Neural cell (in vitro differentiated cells): ENCODE data around the gene BCAR3. TPM values are rescaled to one million over a fixed set of nuclear protein-coding genes. Genes with fewer than 3 reads are reported as not detected.

Experiments
- H2AFZ ChIP-seq: fragments of 200-600, 300-800 bp; sonication (generic), shearing (Covaris generic); 2 replicates; pipeline ENCODE4 v1.6.0; 2014; ENCODE audit warnings: low read depth, mild to moderate bottlenecking, antibody characterized with exemption, low read length, moderate library complexity
- H3F3A ChIP-seq: fragments of 200-600 bp; shearing (Covaris generic); 2 replicates; pipeline ENCODE4 v1.6.1; 2016; ENCODE audit warnings: mild to moderate bottlenecking, moderate library complexity, mixed read lengths, antibody characterized with exemption, low read length; ENCODE audit not compliant: insufficient read depth, poor library complexity, severe bottlenecking
- H3K27ac ChIP-seq: fragments of 200-600, 300-800 bp; sonication (generic), shearing (Covaris generic); 2 replicates; pipeline ENCODE4 v1.5.1; 2014; ENCODE audit warnings: mild to moderate bottlenecking, low read length, moderate library complexity
- H3K27me3 ChIP-seq: fragments of 300-800, 200-600 bp; sonication (generic), shearing (Covaris generic); 2 replicates; pipeline ENCODE4 v1.6.0; 2014; ENCODE audit warnings: mild to moderate bottlenecking, low read depth, low read length, moderate library complexity; ENCODE audit not compliant: insufficient read depth
- H3K36me3 ChIP-seq: fragments of 300-800, 200-600 bp; sonication (generic), shearing (Covaris generic); 2 replicates; pipeline ENCODE4 v1.5.1; 2014; ENCODE audit warnings: mild to moderate bottlenecking, antibody characterized with exemption, low read length, moderate library complexity; ENCODE audit not compliant: insufficient read depth
- H3K4me2 ChIP-seq: fragments of 300-800, 200-600 bp; sonication (generic), shearing (Covaris generic); 2 replicates; pipeline ENCODE4 v1.6.0; 2014; ENCODE audit warnings: mild to moderate bottlenecking, low read length
- H3K4me3 ChIP-seq: fragments of 300-800, 200-600 bp; sonication (generic), shearing (Covaris generic); 2 replicates; pipeline ENCODE4 v1.5.1; 2014; ENCODE audit warnings: mild to moderate bottlenecking, low read length, moderate library complexity
- H3K79me2 ChIP-seq: fragments of 200-600 bp; shearing (Covaris generic); replicated peaks from 2 replicates; pipeline ENCODE4 v1.6.0; 2014; ENCODE audit warnings: mild to moderate bottlenecking, low read length, moderate library complexity; ENCODE audit not compliant: insufficient read depth
- H3K9ac ChIP-seq: fragments of 300-800, 200-600 bp; sonication (generic), shearing (Covaris generic); 2 replicates; pipeline ENCODE4 v1.6.1; 2016; ENCODE audit warnings: mild to moderate bottlenecking, low read length, mixed read lengths
- H3K9me2 ChIP-seq: fragments of 200-600 bp; shearing (Covaris generic); 2 replicates; pipeline ENCODE4 v1.6.1; 2016; ENCODE audit warnings: mild to moderate bottlenecking, low read length, mixed read lengths; ENCODE audit not compliant: insufficient read depth
- H3K9me3 ChIP-seq: fragments of 200-600, 300-800 bp; sonication (generic), shearing (Covaris generic); 2 replicates; pipeline ENCODE4 v1.6.1; 2016; ENCODE audit warnings: mild to moderate bottlenecking, mixed run types, low read length, moderate library complexity, mixed read lengths
- H4K20me1 ChIP-seq: fragments of 200-600 bp; shearing (Covaris generic); 2 replicates; pipeline ENCODE4 v1.6.1; 2016; ENCODE audit warnings: mild to moderate bottlenecking, mixed run types; ENCODE audit not compliant: insufficient read depth
- CTCF ChIP-seq: fragments of 450-650 bp; IDR thresholded peaks from 2 replicates; pipeline ENCODE4 v1.5.1; 2014; ENCODE audit warnings: antibody characterized with exemption, mild to moderate bottlenecking, moderate library complexity; ENCODE audit not compliant: poor library complexity, severe bottlenecking
- EP300 ChIP-seq: fragments of 450-650 bp; conservative IDR thresholded peaks from 2 replicates; pipeline ENCODE4 v1.6.1; 2014; ENCODE audit warnings: antibody characterized with exemption, mild to moderate bottlenecking, moderate library complexity; ENCODE audit not compliant: poor library complexity, severe bottlenecking
- EZH2 ChIP-seq: fragments of 200-600, 300-800 bp; shearing (Covaris generic), sonication (generic); IDR thresholded peaks from 2 replicates; pipeline ENCODE4 v1.6.1; 2014; ENCODE audit warnings: antibody characterized with exemption, low read length, borderline replicate concordance, mild to moderate bottlenecking; ENCODE audit not compliant: insufficient read depth, poor library complexity, severe bottlenecking
- MXI1 ChIP-seq: fragments of 450-650 bp; conservative IDR thresholded peaks from 2 replicates; pipeline ENCODE4 v1.6.1; 2014; ENCODE audit warnings: antibody characterized with exemption, mild to moderate bottlenecking; ENCODE audit not compliant: poor library complexity, severe bottlenecking
- POLR2AphosphoS5 ChIP-seq: IDR thresholded peaks from 2 replicates; pipeline ENCODE4 v1.6.1; 2012
- RAD21 ChIP-seq: fragments of 450-650 bp; conservative IDR thresholded peaks from 2 replicates; pipeline ENCODE4 v1.6.1; 2014; ENCODE audit warnings: antibody characterized with exemption, mild to moderate bottlenecking, moderate library complexity
- REST ChIP-seq: IDR thresholded peaks from 2 replicates; pipeline ENCODE4 v1.6.1; 2012; ENCODE audit warnings: borderline replicate concordance
- SMC3 ChIP-seq: fragments of 450-650 bp; conservative IDR thresholded peaks from 2 replicates; pipeline ENCODE4 v1.6.1; 2014; ENCODE audit warnings: antibody characterized with exemption, mild to moderate bottlenecking, moderate library complexity; ENCODE audit not compliant: poor library complexity
- TAF1 ChIP-seq: IDR thresholded peaks from 2 replicates; pipeline ENCODE4 v1.6.1; 2012; ENCODE audit warnings: low read depth
- polyA plus RNA-seq: library from polyadenylated mRNA; depleted of rRNA; stranded (reverse); fragments of >200 nt; gene quantifications from 2 replicates; pipeline ENCODE4 v1.2.3, GENCODE V29; 2014

Gene BCAR3
- polyA plus RNA-seq, 1 donor from 2014 or later: 2.5 TPM

GRCh38 chr1:93692026-93692425 lies 10.4 kb upstream of the BCAR3 start:
- Histone ChIP-seq H3K9me2 (no peaks in the 10 kb centered on the region), H3K79me2 (no peaks in the 10 kb centered on the region), H3K9ac (no peak overlapping the region), H3F3A (no peaks in the 10 kb centered on the region), H4K20me1 (no peaks in the 10 kb centered on the region), H2AFZ (no peak overlapping the region), H3K4me2 (no peak overlapping the region), H3K4me3 (no peak overlapping the region), H3K27ac (no peak overlapping the region), H3K36me3 (no peaks in the 10 kb centered on the region), H3K9me3 (no peaks in the 10 kb centered on the region), H3K27me3 (no peaks in the 10 kb centered on the region)
- TF ChIP-seq EP300: no peak
- TF ChIP-seq SMC3: no peak
- TF ChIP-seq RAD21: no peak
- TF ChIP-seq POLR2AphosphoS5: no peak
- TF ChIP-seq CTCF: no peak
- no peak for TF ChIP-seq TAF1
- TF ChIP-seq EZH2: no peak
- no peak for TF ChIP-seq MXI1
- no peak for TF ChIP-seq REST

- Histone ChIP-seq H3K9me2 (no peaks in the 10 kb centered on the region), H2AFZ (no peak overlapping the region), H3K36me3 (no peaks in the 10 kb centered on the region), H3K27ac (no peak overlapping the region), H3K9ac (no peak overlapping the region), H4K20me1 (no peaks in the 10 kb centered on the region), H3K4me2 (no peak overlapping the region), H3K4me3 (no peak overlapping the region), H3F3A (no peaks in the 10 kb centered on the region), H3K79me2 (no peaks in the 10 kb centered on the region), H3K9me3 (no peaks in the 10 kb centered on the region), H3K27me3 (no peaks in the 10 kb centered on the region)
- TF ChIP-seq CTCF (no peak), EP300 (no peak), REST (no peak), EZH2 (no peak), TAF1 (no peak)
Observed at GRCh38 chr1:93690921-93691789, 9.5 kb upstream of the BCAR3 start.
